ENCODE results near the gene NDUFV2. TPM values are rescaled to one million over a fixed set of nuclear protein-coding genes. Genes with fewer than 3 reads are reported as not detected.

NDUFV2 gene
- total and polyA plus RNA-seq, 2 of the 13 experiments (the other 11 are each of a cell fraction or from before 2014, with no cell fraction given): 216 to 299 TPM

- no peak for TF ChIP-seq ZNF646 (CRISPR knock-in tag; IDR thresholded peaks at IDR 0.05)
- peak; percentile 84; the same call in 1 of the 2 replicates for TF ChIP-seq IRX3 (CRISPR knock-in tag; IDR thresholded peaks at IDR 0.05; ENCODE audit: borderline replicate concordance, low read depth)
- peak; percentile 49; the same call in 1 of the 2 replicates for TF ChIP-seq IKZF5 (CRISPR knock-in tag; IDR thresholded peaks at IDR 0.05)
- TF ChIP-seq WIZ (CRISPR knock-in tag; IDR thresholded peaks at IDR 0.05): 0 out of 2 replicates have a peak, but pooled peaks have one; percentile 20
- TF ChIP-seq EHMT2 (IDR thresholded peaks at IDR 0.05; ENCODE audit: borderline replicate concordance, low read depth, low read length): no peak
- TF ChIP-seq ZNF343 (CRISPR knock-in tag; IDR thresholded peaks at IDR 0.05): no peak
- TF ChIP-seq PTBP1 (IDR thresholded peaks at IDR 0.05; ENCODE audit: low read depth, low read length, poor library complexity, severe bottlenecking): no peak
- no peak for TF ChIP-seq ZNF251 (CRISPR knock-in tag; IDR thresholded peaks at IDR 0.05)
- no peak for TF ChIP-seq ZBTB3 (CRISPR knock-in tag; IDR thresholded peaks at IDR 0.05; ENCODE audit: borderline replicate concordance, low read depth)
- peak; percentile 61; the same call in 1 of the 2 replicates for TF ChIP-seq ELF3 (CRISPR knock-in tag; IDR thresholded peaks at IDR 0.05)
- TF ChIP-seq ZNF768 (CRISPR knock-in tag; IDR thresholded peaks at IDR 0.05): peak; percentile 66; the same call in 1 of the 2 replicates
- TF ChIP-seq E2F1 (CRISPR knock-in tag; IDR thresholded peaks at IDR 0.05): peak; percentile 78
- TF ChIP-seq TFAP4 (IDR thresholded peaks at IDR 0.05; ENCODE audit: borderline replicate concordance, low read depth): peak; percentile 34; the same call in 1 of the 2 replicates
- TF ChIP-seq BCL6 (CRISPR knock-in tag; IDR thresholded peaks at IDR 0.05): no peak
- no peak for TF ChIP-seq FOXM1 (CRISPR knock-in tag; IDR thresholded peaks at IDR 0.05)
- peak; percentile 56 for TF ChIP-seq SKI (IDR thresholded peaks at IDR 0.05; ENCODE audit: partially characterized antibody)
- no peak for TF ChIP-seq HMG20B (CRISPR knock-in tag; conservative IDR thresholded peaks at IDR 0.05)
- TF ChIP-seq FOXO4 (CRISPR knock-in tag; conservative IDR thresholded peaks at IDR 0.05): no peak
Observed at GRCh38 chr18:9102508-9103375, at the start of gene NDUFV2 (continued).
